ENCODE measurements around the gene PCDHA13. TPM values are rescaled to one million over a fixed set of nuclear protein-coding genes. Genes with fewer than 3 reads are reported as not detected.

The PCDHA13 gene
- total RNA-seq, 2 donors from 2014 or later: 1.3 to 1.5 TPM

GRCh38 chr5:140855772-140856674 is 25.9 kb upstream of the PCDHA13 start, which contains the start of gene PCDHA10:
TSS of gene PCDHA10 (plus strand) at chr5:140855897. CDS start at chr5:140856049, 152 bp downstream.
- Histone ChIP-seq H3K36me3 (no peaks in the 10 kb centered on the region), H3K27me3 (replicated peaks; ENCODE audit: insufficient read depth) (no peaks in the 10 kb centered on the region), H3K27ac (no peak within 1 kb of the TSS), H3K9me3 (no peaks in the 10 kb centered on the region), H3K4me3 (no peak within 1 kb of the TSS), H3K4me1 (replicated peaks) (no peaks in the 10 kb centered on the region)
- DNase-seq (ENCODE audit: low spot score): no peak
- TF ChIP-seq POLR2AphosphoS5 (IDR thresholded peaks at IDR 0.05) (no peak), CTCF (IDR thresholded peaks at IDR 0.05) (peak in 1 of 4 experiments; percentile 29)
- intact Hi-C loops (cut with DNase I): loop anchor here (10.0 kb wide), 1 partner anchor 189 kb away; no protein-coding TSS in a partner anchor
- 19% methylated on average over 44 of the region's 44 CpGs for WGBS

GRCh38 chr5:140857177-140857986 is 24.5 kb upstream of the PCDHA13 start:
- no peaks in the 10 kb centered on the region for H3K9me3 ChIP-seq
- TF ChIP-seq CTCF (IDR thresholded peaks at IDR 0.05) (no peak), POLR2AphosphoS5 (IDR thresholded peaks at IDR 0.05) (no peak), POLR2A (IDR thresholded peaks at IDR 0.05) (no peak)
- no peaks in the 10 kb centered on the region for H3K36me3 ChIP-seq
- 53% methylated on average over 69 of the region's 94 CpGs for WGBS
- no peak overlapping the region for H3K27ac ChIP-seq
- no peaks in the 10 kb centered on the region for H3K4me1 ChIP-seq (replicated peaks)
- H3K4me3 ChIP-seq: no peak overlapping the region
- no peaks in the 10 kb centered on the region for H3K27me3 ChIP-seq (replicated peaks; ENCODE audit: insufficient read depth)
- intact Hi-C loops (cut with DNase I): loop anchor here (10.0 kb wide), 1 partner anchor 187 kb away; no protein-coding TSS in a partner anchor
- DNase-seq (ENCODE audit: low spot score): no peak

GRCh38 chr5:140857987-140858240 is 24.0 kb upstream of the PCDHA13 start:
- TF ChIP-seq POLR2A (IDR thresholded peaks at IDR 0.05) (no peak), CTCF (IDR thresholded peaks at IDR 0.05) (no peak), POLR2AphosphoS5 (IDR thresholded peaks at IDR 0.05) (no peak)
- intact Hi-C loops (cut with DNase I): loop anchor here (10.0 kb wide), 1 partner anchor 187 kb away; no protein-coding TSS in a partner anchor

GRCh38 chr5:140862441-140863295 is 19.3 kb upstream of the PCDHA13 start:
- no peak overlapping the region for H3K4me3 ChIP-seq
- DNase-seq (ENCODE audit: low spot score): no peak
- H3K27me3 ChIP-seq (replicated peaks; ENCODE audit: insufficient read depth): no peaks in the 10 kb centered on the region
- H3K27ac ChIP-seq: no peak overlapping the region
- no peaks in the 10 kb centered on the region for H3K36me3 ChIP-seq
- 38% methylated on average over 76 of the region's 76 CpGs for WGBS
- H3K9me3 ChIP-seq: no peaks in the 10 kb centered on the region
- intact Hi-C loops (cut with DNase I): no loop called here
- TF ChIP-seq POLR2AphosphoS5 (IDR thresholded peaks at IDR 0.05) (no peak), POLR2A (IDR thresholded peaks at IDR 0.05) (no peak), CTCF (IDR thresholded peaks at IDR 0.05) (no peak)
- H3K4me1 ChIP-seq (replicated peaks): no peaks in the 10 kb centered on the region

More at GRCh38 chr5:140857987-140858240, 24.0 kb upstream of the PCDHA13 start:
- DNase-seq (ENCODE audit: low spot score): no peak
- Histone ChIP-seq H3K27ac (no peak overlapping the region), H3K4me3 (no peak overlapping the region), H3K9me3 (no peaks in the 10 kb centered on the region), H3K4me1 (replicated peaks) (no peaks in the 10 kb centered on the region), H3K27me3 (replicated peaks; ENCODE audit: insufficient read depth) (no peaks in the 10 kb centered on the region), H3K36me3 (no peaks in the 10 kb centered on the region)
- WGBS: 55% methylated on average over 14 of the region's 22 CpGs

Data from prostate gland (tissue), 2 donors.